DOHH2 (cell line): ENCODE measurements around the gene CCDC69.

Source experiments
- CTCF ChIP-seq: fragments of 200-600 bp; sonication (generic); IDR thresholded peaks from one replicate; pipeline ENCODE4 v1.5.1; 2014; ENCODE audit warnings: antibody characterized with exemption, mild to moderate bottlenecking, low read depth, low read length; ENCODE audit not compliant: poor library complexity, severe bottlenecking
- EZH2phosphoT487 ChIP-seq: fragments of 200-600 bp; sonication (generic); IDR thresholded peaks from 2 replicates; pipeline ENCODE4 v1.6.1; 2017; ENCODE audit warnings: borderline replicate concordance, mild to moderate bottlenecking, antibody characterized with exemption, low read length, moderate library complexity, mixed read lengths

- TF ChIP-seq CTCF (no peak), EZH2phosphoT487 (no peak)
These were observed 65.6 kb downstream of the CCDC69 start for GRCh38 chr5:151158287-151158661.
